A673 (cell line): Measurements from ENCODE around the gene NRXN3. TPM values are rescaled to one million over a fixed set of nuclear protein-coding genes. Genes with fewer than 3 reads are reported as not detected.

Experiments
- BruUV-seq: library from RNA; stranded (reverse); fragments of 400-500 nt; replicated peaks from 2 replicates; lab custom pipeline; 2021; lab: Mats Ljungman, UMichigan
- CTCF ChIA-PET: fragments of 300-600 bp; sonication (Branson Sonifier 250); formaldehyde crosslinking; loops from one replicate; lab custom pipeline; 2022; ENCODE audit warnings: antibody characterized with exemption; lab: Charles Lee
- POLR2A ChIA-PET: fragments of 300-600 bp; sonication (Branson Sonifier 250); formaldehyde crosslinking; loops from one replicate; lab custom pipeline; 2022; ENCODE audit warnings: antibody characterized with exemption; ENCODE audit not compliant: low non-redundant PET; lab: Charles Lee
- DNase-seq: peaks from one replicate; pipeline ENCODE4 v3.0.0-alpha.2; 2015; ENCODE audit warnings: low spot score
- H3K27ac ChIP-seq: fragments of 200-600 bp; sonication (generic); 2 replicates; pipeline ENCODE4 v1.5.1; 2016; ENCODE audit warnings: mixed run types, low read depth, mild to moderate bottlenecking, mixed read lengths, antibody characterized with exemption, low read length; ENCODE audit not compliant: poor library complexity, severe bottlenecking
- H3K27me3 ChIP-seq: fragments of 200-600 bp; sonication (generic); replicated peaks from 2 replicates; pipeline ENCODE4 v1.6.1; 2017; ENCODE audit warnings: mixed run types, low read depth, mild to moderate bottlenecking, mixed read lengths, antibody characterized with exemption, low read length; ENCODE audit not compliant: insufficient read depth, poor library complexity
- H3K36me3 ChIP-seq: fragments of 200-600 bp; sonication (generic); 2 replicates; pipeline ENCODE4 v1.6.1; 2016; ENCODE audit warnings: mixed run types, mild to moderate bottlenecking, mixed read lengths, antibody characterized with exemption, low read length; ENCODE audit not compliant: insufficient read depth, poor library complexity, severe bottlenecking
- H3K4me1 ChIP-seq: fragments of 200-600 bp; sonication (generic); 2 replicates; pipeline ENCODE4 v1.6.1; 2017; ENCODE audit warnings: mixed run types, mild to moderate bottlenecking, mixed read lengths, antibody characterized with exemption, low read length; ENCODE audit not compliant: insufficient read depth, poor library complexity, severe bottlenecking
- H3K4me3 ChIP-seq: fragments of 200-600 bp; sonication (generic); 2 replicates; pipeline ENCODE4 v1.5.1; 2016; ENCODE audit warnings: low read depth, mixed run types, mild to moderate bottlenecking, mixed read lengths, low read length; ENCODE audit not compliant: poor library complexity, severe bottlenecking
- H3K9me3 ChIP-seq: fragments of 200-600 bp; sonication (generic); 2 replicates; pipeline ENCODE4 v1.6.1; 2016; ENCODE audit warnings: mixed run types, low read depth, mild to moderate bottlenecking, mixed read lengths, antibody characterized with exemption, low read length; ENCODE audit not compliant: poor library complexity, severe bottlenecking
- EZH2 ChIP-seq: fragments of 200-600 bp; sonication (generic); IDR thresholded peaks from 2 replicates; pipeline ENCODE4 v1.6.1; 2017; ENCODE audit warnings: borderline replicate concordance, low read depth, mild to moderate bottlenecking, mixed read lengths, antibody characterized with exemption, low read length; ENCODE audit not compliant: poor library complexity, severe bottlenecking
- intact Hi-C: fragments of 100-400 bp; cut with micrococcal nuclease; formaldehyde crosslinking; loops from one replicate; pipeline ENCODE4 v1.10.0; 2022; ENCODE audit not compliant: unreplicated experiment
- total RNA-seq: library from RNA; stranded (reverse); gene quantifications from 2 replicates; pipeline ENCODE4 v1.2.3, GENCODE V29; 2021
- TF ChIP-seq, protein P1 (sequence below): fragments of 300-800, 200-600 bp; sonication (generic); conservative IDR thresholded peaks from 2 replicates; pipeline ENCODE4 v1.5.1; 2017; ENCODE audit warnings: low read depth, mild to moderate bottlenecking, antibody characterized with exemption, low read length, moderate library complexity, mixed read lengths

Gene NRXN3
- total RNA-seq, 1 experiment from 2014 or later, result 0.21 TPM

DNA sequence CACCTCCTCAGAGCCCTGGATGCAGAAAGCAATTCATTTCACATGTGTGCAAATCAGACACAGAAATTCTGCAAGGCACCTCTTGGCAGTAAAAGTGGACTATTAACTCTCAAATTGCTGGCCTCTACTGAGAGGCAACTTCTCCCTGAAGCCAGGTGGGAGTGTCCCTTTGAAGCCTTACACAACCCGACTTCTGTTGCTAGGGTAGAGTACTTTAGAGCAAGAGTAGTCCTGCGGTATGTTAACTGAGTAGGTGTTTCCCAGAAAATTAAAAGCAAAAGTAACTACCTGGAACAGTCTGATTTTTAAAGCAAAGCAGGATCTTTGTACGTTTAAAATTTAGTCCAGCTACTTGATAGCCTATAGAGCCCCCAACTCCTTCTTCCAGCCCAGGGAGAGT lies 1557.7 kb downstream of the NRXN3 start:
- H3K36me3 ChIP-seq, result no peaks in the 10 kb centered on the region
- CTCF ChIA-PET, result no interaction called here
- no peak for TF ChIP-seq EZH2
- TF ChIP-seq, protein P1, sequence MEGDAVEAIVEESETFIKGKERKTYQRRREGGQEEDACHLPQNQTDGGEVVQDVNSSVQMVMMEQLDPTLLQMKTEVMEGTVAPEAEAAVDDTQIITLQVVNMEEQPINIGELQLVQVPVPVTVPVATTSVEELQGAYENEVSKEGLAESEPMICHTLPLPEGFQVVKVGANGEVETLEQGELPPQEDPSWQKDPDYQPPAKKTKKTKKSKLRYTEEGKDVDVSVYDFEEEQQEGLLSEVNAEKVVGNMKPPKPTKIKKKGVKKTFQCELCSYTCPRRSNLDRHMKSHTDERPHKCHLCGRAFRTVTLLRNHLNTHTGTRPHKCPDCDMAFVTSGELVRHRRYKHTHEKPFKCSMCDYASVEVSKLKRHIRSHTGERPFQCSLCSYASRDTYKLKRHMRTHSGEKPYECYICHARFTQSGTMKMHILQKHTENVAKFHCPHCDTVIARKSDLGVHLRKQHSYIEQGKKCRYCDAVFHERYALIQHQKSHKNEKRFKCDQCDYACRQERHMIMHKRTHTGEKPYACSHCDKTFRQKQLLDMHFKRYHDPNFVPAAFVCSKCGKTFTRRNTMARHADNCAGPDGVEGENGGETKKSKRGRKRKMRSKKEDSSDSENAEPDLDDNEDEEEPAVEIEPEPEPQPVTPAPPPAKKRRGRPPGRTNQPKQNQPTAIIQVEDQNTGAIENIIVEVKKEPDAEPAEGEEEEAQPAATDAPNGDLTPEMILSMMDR, result no peak
- no peak overlapping the region for H3K27ac ChIP-seq
- intact Hi-C loops, result no loop called here
- no peak overlapping the region for H3K4me3 ChIP-seq
- H3K9me3 ChIP-seq, result no peaks in the 10 kb centered on the region
- no TSS peak for BruUV-seq
- peaks cover 8% of the 10 kb centered on the region for H3K4me1 ChIP-seq
- POLR2A ChIA-PET, result no interaction called here
- no peak for DNase-seq
- H3K27me3 ChIP-seq, result no peaks in the 10 kb centered on the region

DNA sequence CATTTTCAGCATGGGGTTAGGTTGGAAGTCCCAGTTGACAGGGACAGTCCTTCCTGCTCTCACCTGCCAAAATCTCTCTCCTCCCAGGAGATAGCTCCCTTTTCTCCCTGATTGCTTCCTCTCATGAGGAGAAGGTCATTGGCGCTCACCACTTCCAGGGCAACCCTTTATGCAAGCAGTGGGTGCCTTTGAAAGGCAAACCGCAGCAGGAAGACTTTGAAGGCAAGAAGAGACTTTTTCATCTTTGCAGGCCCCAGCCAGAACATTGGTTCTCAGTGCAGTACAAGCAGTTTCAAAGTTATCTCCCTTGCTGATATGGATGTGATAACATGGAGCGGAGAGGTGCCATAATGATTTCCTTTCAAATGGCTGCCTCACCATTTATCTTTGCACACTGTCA lies 1558.2 kb downstream of the NRXN3 start:
- ChIA-PET CTCF (no interaction called here), POLR2A (no interaction called here)
- Histone ChIP-seq H3K27ac (no peak overlapping the region), H3K9me3 (no peaks in the 10 kb centered on the region), H3K27me3 (no peaks in the 10 kb centered on the region), H3K4me3 (no peak overlapping the region), H3K36me3 (no peaks in the 10 kb centered on the region), H3K4me1 (peaks cover 12% of the 10 kb centered on the region)
- no peak for DNase-seq
- no TSS peak for BruUV-seq
- intact Hi-C loops, result no loop called here
- TF ChIP-seq, protein P1, result no peak
- TF ChIP-seq EZH2, result no peak

DNA sequence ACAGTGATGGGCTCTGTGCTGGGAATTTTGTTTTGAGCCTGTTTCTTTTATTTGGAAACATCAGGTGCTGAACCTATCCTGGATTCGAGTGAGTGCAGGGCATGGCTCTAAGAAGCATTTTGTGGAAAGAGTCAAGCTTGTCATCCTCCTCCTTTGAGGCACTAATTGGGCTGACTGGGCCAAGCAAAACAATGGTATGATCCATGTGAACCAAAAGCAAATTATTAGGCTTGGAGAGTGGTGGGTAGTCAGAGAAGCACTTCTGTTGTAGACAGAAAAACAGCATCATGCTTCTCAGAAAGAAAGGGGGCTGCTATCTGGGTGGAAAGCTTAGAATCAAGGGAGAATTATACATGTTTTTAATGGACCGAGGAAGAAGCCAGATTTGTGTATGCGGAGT lies 1559.6 kb downstream of the NRXN3 start:
- intact Hi-C loops, result no loop called here
- ChIA-PET POLR2A (no interaction called here), CTCF (no interaction called here)

More for the DNA sequence above, 1559.6 kb downstream of the NRXN3 start:
- Histone ChIP-seq H3K4me3 (no peak overlapping the region), H3K36me3 (no peaks in the 10 kb centered on the region), H3K27me3 (no peaks in the 10 kb centered on the region), H3K27ac (no peak overlapping the region), H3K4me1 (peaks cover 25% of the 10 kb centered on the region), H3K9me3 (no peaks in the 10 kb centered on the region)
- no TSS peak for BruUV-seq
- TF ChIP-seq, protein P1, result no peak
- TF ChIP-seq EZH2, result no peak
- no peak for DNase-seq
